HCT116 (cell line): ENCODE measurements around the gene GDI1. TPM values are rescaled to one million over a fixed set of nuclear protein-coding genes. Genes with fewer than 3 reads are reported as not detected.

Experiments
- ATAC-seq: fragments of 200-7000 bp; cut with Tn5 transposase; 2 replicates; pipeline ENCODE4 v1.9.1; 2020; ENCODE audit warnings: mild to moderate bottlenecking, moderate library complexity
- BruUV-seq: library from RNA; stranded (reverse); fragments of 400-500 nt; replicated peaks from 2 replicates; lab custom pipeline; 2021; lab: Mats Ljungman, UMichigan
- CTCF ChIA-PET: fragments of 300-600 bp; sonication (Branson Sonifier 250); formaldehyde crosslinking; loops from one replicate; lab custom pipeline; 2021; ENCODE audit warnings: antibody characterized with exemption; lab: Charles Lee
- POLR2A ChIA-PET: fragments of 300-600, 350-600 bp; sonication (Branson Sonifier 250); formaldehyde crosslinking; loops from one replicate; lab custom pipeline; 2021; ENCODE audit warnings: antibody characterized with exemption; lab: Charles Lee
- RAD21 ChIA-PET, 2 experiments: fragments of 300-600 bp; sonication (Branson Sonifier 250); formaldehyde crosslinking; loops; one replicate each; lab custom pipeline; 2023; ENCODE audit warnings: low total read pairs in 2 of 2; ENCODE audit not compliant: uncharacterized antibody in 2 of 2, unreplicated experiment in 2 of 2, low non-redundant PET in 1 of 2; lab: Charles Lee
- DNase-seq: peaks from one replicate; pipeline ENCODE4 v3.0.0-alpha.2; 2010; ENCODE audit warnings: low read depth, low spot score
- H2AFZ ChIP-seq: fragments of 200-600 bp; shearing (Covaris generic), sonication (generic); 2 replicates; pipeline ENCODE4 v1.6.1; 2017; ENCODE audit warnings: low read depth, mixed run types, mixed read lengths, antibody characterized with exemption, low read length; ENCODE audit not compliant: poor library complexity, severe bottlenecking
- H3K27ac ChIP-seq: 2 replicates; pipeline ENCODE4 v1.5.1; 2012; ENCODE audit warnings: low read depth, low read length
- H3K27me3 ChIP-seq: fragments of 200-600 bp; sonication (generic); 2 replicates; pipeline ENCODE4 v1.6.1; 2016; ENCODE audit warnings: mixed run types, low read length, mixed read lengths; ENCODE audit not compliant: insufficient read depth
- H3K36me3 ChIP-seq, 2 experiments: fragments of 200-500 bp in 1 of 2; fragments of 200-600 bp in 1 of 2; sonication (Bioruptor generic) in 1 of 2; sonication (generic) in 1 of 2; 2 replicates each; pipeline versions ENCODE4 v1.5.1 to v1.6.1; 2014 to 2016; ENCODE audit warnings: low read length in 2 of 2, inconsistent platforms in 1 of 2, mixed read lengths in 1 of 2, mixed run types in 1 of 2; ENCODE audit not compliant: insufficient read depth in 2 of 2, control insufficient read depth in 1 of 2
- H3K4me1 ChIP-seq, 2 experiments: fragments of 200-600 bp in 1 of 2; sonication (generic) in 1 of 2; 2 replicates each; pipeline versions ENCODE4 v1.5.1 to v1.6.1; 2012 to 2017; ENCODE audit warnings: low read length in 2 of 2, inconsistent platforms in 1 of 2, mild to moderate bottlenecking in 1 of 2, mixed read lengths in 1 of 2, mixed run types in 1 of 2, moderate library complexity in 1 of 2; ENCODE audit not compliant: insufficient read depth in 2 of 2, control insufficient read depth in 1 of 2
- H3K4me2 ChIP-seq: fragments of 200-600 bp; sonication (generic); 2 replicates; pipeline ENCODE4 v1.6.1; 2017; ENCODE audit warnings: mixed run types, low read length, mixed read lengths
- H3K4me3 ChIP-seq, 2 experiments: fragments of 200-600 bp in 1 of 2; sonication (generic) in 1 of 2; replicated peaks in 1 of 2; 2 replicates each; pipeline ENCODE4 v1.5.1; 2011 to 2016; ENCODE audit warnings: low read length in 2 of 2, control low read depth in 1 of 2, low read depth in 1 of 2, mild to moderate bottlenecking in 1 of 2, mixed read lengths in 1 of 2, mixed run types in 1 of 2
- H3K79me2 ChIP-seq: fragments of 200-600 bp; sonication (generic); 2 replicates; pipeline ENCODE4 v1.6.1; 2017; ENCODE audit warnings: mild to moderate bottlenecking, mixed run types, low read length, moderate library complexity, mixed read lengths; ENCODE audit not compliant: insufficient read depth
- H3K9ac ChIP-seq: fragments of 200-600 bp; sonication (generic); 2 replicates; pipeline ENCODE4 v1.6.1; 2016; ENCODE audit warnings: low read length, mixed read lengths
- H3K9me2 ChIP-seq: fragments of 200-600 bp; sonication (generic), shearing (Covaris generic); 2 replicates; pipeline ENCODE4 v1.6.1; 2017; ENCODE audit warnings: mixed run types, mild to moderate bottlenecking, moderate library complexity; ENCODE audit not compliant: insufficient read depth
- H3K9me3 ChIP-seq, 2 experiments: fragments of 200-500 bp in 1 of 2; fragments of 200-600 bp in 1 of 2; sonication (Bioruptor generic) in 1 of 2; sonication (generic) in 1 of 2; 2 replicates each; pipeline ENCODE4 v1.6.1; 2014 to 2017; ENCODE audit warnings: low read length in 2 of 2, mixed read lengths in 2 of 2, inconsistent platforms in 1 of 2, low read depth in 1 of 2, mild to moderate bottlenecking in 1 of 2, mixed run types in 1 of 2, moderate library complexity in 1 of 2; ENCODE audit not compliant: control insufficient read depth in 1 of 2, insufficient read depth in 1 of 2
- H4K20me1 ChIP-seq: fragments of 200-600 bp; sonication (generic), shearing (Covaris generic); 2 replicates; pipeline ENCODE4 v1.6.1; 2017; ENCODE audit warnings: mixed run types, mild to moderate bottlenecking, moderate library complexity; ENCODE audit not compliant: insufficient read depth
- ATF3 ChIP-seq: IDR thresholded peaks from 2 replicates; pipeline ENCODE4 v1.6.1; 2012
- ELF1 ChIP-seq: IDR thresholded peaks from 2 replicates; pipeline ENCODE4 v1.6.1; 2012; ENCODE audit warnings: low read depth, borderline replicate concordance
- POLR2AphosphoS5 ChIP-seq: IDR thresholded peaks from 2 replicates; pipeline ENCODE4 v1.6.1; 2011; ENCODE audit warnings: mild to moderate bottlenecking, low read depth, low read length, moderate library complexity
- YY1 ChIP-seq: IDR thresholded peaks from 2 replicates; pipeline ENCODE4 v1.6.1; 2011; ENCODE audit warnings: low read length, low read depth, moderate library complexity, mild to moderate bottlenecking; ENCODE audit not compliant: insufficient replicate concordance; ENCODE audit errors: extremely low read depth
- ZFX ChIP-seq: fragments of 450-650 bp; IDR thresholded peaks from 2 replicates; pipeline ENCODE4 v1.6.1; 2017
- intact Hi-C: fragments of 100-400 bp; cut with micrococcal nuclease; formaldehyde crosslinking; loops from 2 replicates; pipeline ENCODE4 v1.10.0; 2022
- total RNA-seq: library from RNA; stranded (reverse); gene quantifications from one replicate; pipeline ENCODE4 v1.2.1, GENCODE V29; 2021; ENCODE audit not compliant: unreplicated experiment

Gene GDI1
- total RNA-seq, 1 experiment from 2014 or later = 122 TPM

- peak; percentile 98 for ATAC-seq
- H3K9me2 ChIP-seq = no peaks in the 10 kb centered on the region
These were observed 8.5 kb upstream of the GDI1 start, which contains the start of gene ATP6AP1 for GRCh38 chrX:154428176-154429171. ATP6AP1 (plus strand) TSS chrX:154428677; CDS start chrX:154428693, 16 bp downstream.

DNA sequence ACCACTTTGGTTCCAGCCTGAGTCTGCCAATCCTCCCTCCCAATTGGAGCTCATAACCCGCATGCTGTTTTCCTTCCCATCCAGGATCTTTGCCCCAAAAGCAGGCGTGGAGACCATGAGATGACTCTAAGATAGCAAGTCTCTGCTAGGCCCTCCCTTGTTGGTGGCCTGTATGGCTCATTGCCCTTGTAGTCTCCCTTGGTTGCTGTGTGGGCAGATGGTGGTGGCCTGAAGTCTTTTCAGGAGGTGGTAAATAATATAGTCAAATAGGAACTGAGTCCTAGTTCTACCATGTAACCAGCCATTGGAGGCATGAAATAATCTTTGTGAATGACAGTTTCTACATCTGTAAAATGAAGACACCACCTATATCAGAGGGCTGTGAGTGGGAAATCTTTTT lies 7.2 kb upstream of the GDI1 start:
- Histone ChIP-seq H3K4me2 (peak overlapping the region; percentile 87), H3K4me3 (peak overlapping the region; percentile 54 to 69), H3K79me2 (peaks cover 7% of the 10 kb centered on the region; the same call in 1 of the 2 replicates), H4K20me1 (no peaks in the 10 kb centered on the region), H3K36me3 (no peaks in the 10 kb centered on the region), H2AFZ (no peak overlapping the region), H3K9me2 (no peaks in the 10 kb centered on the region), H3K9ac (no peak overlapping the region), H3K27me3 (no peaks in the 10 kb centered on the region), H3K27ac (no peak overlapping the region), H3K9me3 (no peaks in the 10 kb centered on the region), H3K4me1 (peaks cover 0 to 22% of the 10 kb centered on the region in 2 experiments; a peak in 2 of 4 replicates)
- POLR2A ChIA-PET = no interaction called here
- no peak for DNase-seq
- RAD21 ChIA-PET = interaction anchor here in 1 of 2 experiments (1.3 kb wide), 1 partner anchor 19 kb away, joined by 5 read pairs; no protein-coding TSS in a partner anchor
- CTCF ChIA-PET = no interaction called here
- TF ChIP-seq ELF1 = no peak
- intact Hi-C loops = no loop called here
- no peak for ATAC-seq
- BruUV-seq = TSS peak; percentile 78

More at GRCh38 chrX:154428176-154429171, 8.5 kb upstream of the GDI1 start, which contains the start of gene ATP6AP1:
- ChIA-PET RAD21 (interaction anchor here in 1 of 2 experiments (1.3 kb wide), 1 partner anchor 18 kb away, joined by 5 read pairs; no protein-coding TSS in a partner anchor), CTCF (interaction anchor here (0.7 kb wide), 1 partner anchor 55 kb away, joined by 3 read pairs; no protein-coding TSS in a partner anchor), POLR2A (no interaction called here)
- Histone ChIP-seq H3K4me1 (peaks cover 0 to 22% of the 10 kb centered on the region in 2 experiments; a peak in 2 of 4 replicates), H3K9me3 (no peaks in the 10 kb centered on the region), H3K27ac (peak within 1 kb of the TSS; percentile 71), H3K79me2 (peaks cover 7% of the 10 kb centered on the region; the same call in 1 of the 2 replicates), H3K36me3 (no peaks in the 10 kb centered on the region), H3K27me3 (no peaks in the 10 kb centered on the region), H3K9ac (peak within 1 kb of the TSS; percentile 61), H2AFZ (no peak within 1 kb of the TSS), H3K4me3 (peak within 1 kb of the TSS; percentile 54 to 69), H4K20me1 (no peaks in the 10 kb centered on the region), H3K4me2 (peak within 1 kb of the TSS; percentile 87)
- intact Hi-C loops = no loop called here
- TF ChIP-seq ATF3 (no peak), POLR2AphosphoS5 (peak; percentile 67), ZFX (peak; percentile 62; the same call in 1 of the 2 replicates), YY1 (peak; percentile 87)
- no TSS peak for BruUV-seq
- peak; percentile 75 for DNase-seq
